ENCODE measurements around the gene A2ML1. TPM values are rescaled to one million over a fixed set of nuclear protein-coding genes. Genes with fewer than 3 reads are reported as not detected.

Gene A2ML1
- total RNA-seq, 4 donors from 2014 or later: not detected

- Histone ChIP-seq H3K9me3 (no peaks in the 10 kb centered on the region), H3K4me1 (no peaks in the 10 kb centered on the region), H3K27me3 (no peaks in the 10 kb centered on the region), H3K4me3 (no peak overlapping the region), H3K27ac (no peak overlapping the region), H3K36me3 (no peaks in the 10 kb centered on the region)
- WGBS, 2 donors (ENCODE audit: low coverage in 1 of 2): 78% methylated on average over 5 of the region's 5 CpGs; no CpG with 5 or more reads in 1 of the 2 donors
- intact Hi-C loops (cut with DNase I; ENCODE audit: low total_unique reads): no loop called here
- no peak for TF ChIP-seq EP300 (IDR thresholded peaks at IDR 0.05; ENCODE audit: low read depth)
- TF ChIP-seq POLR2AphosphoS5 (IDR thresholded peaks at IDR 0.05): no peak
- TF ChIP-seq CTCF (IDR thresholded peaks at IDR 0.05): no peak
- TF ChIP-seq POLR2A (IDR thresholded peaks at IDR 0.05): no peak
- no peak for DNase-seq
- in situ Hi-C loops (cut with MboI; ENCODE audit: low pct_ligation_motif_present in 1 of 4, low pct_unique_long_range_greater_than_20kb in 1 of 4, low sequenced_read_pairs in 3 of 4): no loop called here
Measured at GRCh38 chr12:8813572-8814357, 8.7 kb upstream of the A2ML1 start.

GRCh38 chr12:8816448-8817050 is 5.9 kb upstream of the A2ML1 start:
- Histone ChIP-seq H3K4me3 (no peak overlapping the region), H3K27me3 (no peaks in the 10 kb centered on the region), H3K4me1 (no peaks in the 10 kb centered on the region), H3K36me3 (no peaks in the 10 kb centered on the region), H3K27ac (no peak overlapping the region), H3K9me3 (no peaks in the 10 kb centered on the region)
- in situ Hi-C loops (cut with MboI; ENCODE audit: low pct_ligation_motif_present in 1 of 4, low pct_unique_long_range_greater_than_20kb in 1 of 4, low sequenced_read_pairs in 3 of 4): no loop called here
- no peak for DNase-seq
- intact Hi-C loops (cut with DNase I; ENCODE audit: low total_unique reads): no loop called here
- 95 to 96% methylated on average over 3 of the region's 3 CpGs for WGBS, 2 donors (ENCODE audit: low coverage in 1 of 2)
- TF ChIP-seq CTCF (IDR thresholded peaks at IDR 0.05): no peak
- no peak for TF ChIP-seq POLR2AphosphoS5 (IDR thresholded peaks at IDR 0.05)
- no peak for TF ChIP-seq EP300 (IDR thresholded peaks at IDR 0.05; ENCODE audit: low read depth)
- TF ChIP-seq POLR2A (IDR thresholded peaks at IDR 0.05): no peak

DNA sequence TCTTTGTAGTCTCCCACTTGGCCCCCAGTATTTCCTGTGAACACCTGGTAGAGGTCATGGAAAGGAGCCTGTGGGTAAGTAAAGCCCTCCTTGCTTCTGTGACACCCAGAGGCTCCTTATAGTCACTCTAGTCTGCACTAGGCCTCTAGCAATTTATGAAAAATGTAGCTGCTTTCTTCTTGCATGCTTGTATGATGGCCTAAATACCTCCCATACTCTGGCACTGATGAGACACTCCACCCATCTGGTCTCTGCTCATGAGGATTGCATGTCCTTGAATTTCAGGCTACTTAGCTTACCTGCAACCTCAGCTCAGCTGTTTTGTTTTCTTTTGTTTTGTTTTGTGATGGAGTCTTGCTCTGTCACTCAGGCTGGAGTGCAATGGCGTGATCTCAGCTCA is 4.6 kb upstream of the A2ML1 start:
- no peak for DNase-seq
- WGBS, 2 donors (ENCODE audit: low coverage in 1 of 2): 71 to 88% methylated on average over 1 of the region's 1 CpG
- TF ChIP-seq EP300 (IDR thresholded peaks at IDR 0.05; ENCODE audit: low read depth): no peak
- no peak for TF ChIP-seq POLR2A (IDR thresholded peaks at IDR 0.05)
- TF ChIP-seq CTCF (IDR thresholded peaks at IDR 0.05): no peak
- no peak for TF ChIP-seq POLR2AphosphoS5 (IDR thresholded peaks at IDR 0.05)
- H3K36me3 ChIP-seq: no peaks in the 10 kb centered on the region
- H3K27ac ChIP-seq: no peak overlapping the region
- H3K4me1 ChIP-seq: no peaks in the 10 kb centered on the region
- intact Hi-C loops (cut with DNase I; ENCODE audit: low total_unique reads) (no loop called here), in situ Hi-C loops (cut with MboI; ENCODE audit: low pct_ligation_motif_present in 1 of 4, low pct_unique_long_range_greater_than_20kb in 1 of 4, low sequenced_read_pairs in 3 of 4) (no loop called here)
- no peak overlapping the region for H3K4me3 ChIP-seq
- H3K9me3 ChIP-seq: no peaks in the 10 kb centered on the region
- H3K27me3 ChIP-seq: no peaks in the 10 kb centered on the region

DNA sequence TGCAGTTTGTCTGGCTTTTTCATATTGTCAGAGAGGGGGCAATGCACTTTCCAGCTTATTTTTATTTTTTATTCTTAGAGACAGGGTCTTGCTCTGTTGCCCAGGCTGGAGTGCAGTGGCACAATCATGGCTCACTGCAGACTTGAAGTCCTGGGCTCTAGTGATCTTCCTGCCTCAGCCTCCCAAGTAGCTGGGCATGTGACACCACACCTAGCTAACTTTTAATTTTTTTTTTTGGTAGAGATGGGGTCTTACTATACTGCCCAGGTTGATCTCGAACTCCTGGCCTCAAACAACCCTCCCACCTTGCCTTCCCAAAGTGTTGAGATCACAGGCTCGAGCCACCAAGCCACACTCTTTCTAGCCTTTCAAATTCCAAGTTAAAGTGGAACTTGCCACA is 3.9 kb upstream of the A2ML1 start:
- Histone ChIP-seq H3K27ac (no peak overlapping the region), H3K27me3 (no peaks in the 10 kb centered on the region), H3K9me3 (no peaks in the 10 kb centered on the region), H3K4me1 (no peaks in the 10 kb centered on the region), H3K36me3 (no peaks in the 10 kb centered on the region), H3K4me3 (no peak overlapping the region)
- intact Hi-C loops (cut with DNase I; ENCODE audit: low total_unique reads) (no loop called here), in situ Hi-C loops (cut with MboI; ENCODE audit: low pct_ligation_motif_present in 1 of 4, low pct_unique_long_range_greater_than_20kb in 1 of 4, low sequenced_read_pairs in 3 of 4) (no loop called here)
- TF ChIP-seq EP300 (IDR thresholded peaks at IDR 0.05; ENCODE audit: low read depth) (no peak), POLR2A (IDR thresholded peaks at IDR 0.05) (no peak), CTCF (IDR thresholded peaks at IDR 0.05) (no peak), POLR2AphosphoS5 (IDR thresholded peaks at IDR 0.05) (no peak)
- WGBS, 2 donors (ENCODE audit: low coverage in 1 of 2): 69 to 95% methylated on average over 2 of the region's 2 CpGs
- no peak for DNase-seq
